Stimulated activated CD4-positive, alpha-beta T cell treated with anti-CD3 and anti-CD28 coated beads, Interleukin-15, amount 100 ng/mL, for 24 hours (primary cell): ENCODE results near the gene RND3.

Experiments used
- DNase-seq: peaks from one replicate; pipeline ENCODE4 v3.0.0-alpha.2; 2020

Gene RND3

DNA sequence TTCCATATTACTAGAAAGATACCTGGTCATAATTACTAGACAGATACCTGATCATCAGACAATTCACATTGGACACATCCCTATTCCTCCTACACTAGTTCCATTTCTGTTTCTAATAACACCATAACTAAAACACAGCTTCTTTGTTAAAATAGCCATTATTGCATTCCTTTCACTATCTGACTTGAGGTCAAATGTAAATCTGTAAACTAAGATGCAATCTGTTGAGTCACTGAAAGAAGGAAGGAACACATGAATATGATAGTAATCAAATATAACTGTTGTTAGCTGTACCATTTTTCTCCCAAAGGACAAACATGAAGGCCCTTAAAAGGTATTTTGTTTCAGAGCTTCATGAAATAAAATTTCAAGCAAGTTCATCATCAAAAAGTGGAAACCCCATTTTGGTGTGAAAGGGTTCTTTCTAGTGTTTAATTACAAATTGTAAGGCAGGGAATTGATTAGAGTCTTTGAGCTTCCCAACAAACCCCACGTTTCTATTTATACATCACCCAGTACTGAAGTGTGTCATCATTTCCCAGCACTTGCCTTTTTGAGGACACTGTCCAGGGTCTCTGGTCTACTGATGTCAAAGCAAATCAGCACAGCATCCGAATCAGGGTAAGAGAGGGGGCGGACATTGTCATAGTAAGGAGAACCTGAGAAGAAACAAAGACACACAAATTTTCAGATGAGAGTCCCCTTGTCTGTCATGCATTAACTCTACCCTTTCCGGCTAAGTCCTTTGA, 13.0 kb downstream of the RND3 start:
- no peak for DNase-seq

- DNase-seq: no peak
Measured at GRCh38 chr2:150473767-150474166, 13.7 kb downstream of the RND3 start.

- DNase-seq: no peak
Measured at GRCh38 chr2:150472511-150472899, 15.0 kb downstream of the RND3 start.

GRCh38 chr2:150471813-150472510, 15.5 kb downstream of the RND3 start:
- DNase-seq: no peak

- no peak for DNase-seq
Measured at GRCh38 chr2:150470435-150470834, 17.0 kb downstream of the RND3 start.

DNA sequence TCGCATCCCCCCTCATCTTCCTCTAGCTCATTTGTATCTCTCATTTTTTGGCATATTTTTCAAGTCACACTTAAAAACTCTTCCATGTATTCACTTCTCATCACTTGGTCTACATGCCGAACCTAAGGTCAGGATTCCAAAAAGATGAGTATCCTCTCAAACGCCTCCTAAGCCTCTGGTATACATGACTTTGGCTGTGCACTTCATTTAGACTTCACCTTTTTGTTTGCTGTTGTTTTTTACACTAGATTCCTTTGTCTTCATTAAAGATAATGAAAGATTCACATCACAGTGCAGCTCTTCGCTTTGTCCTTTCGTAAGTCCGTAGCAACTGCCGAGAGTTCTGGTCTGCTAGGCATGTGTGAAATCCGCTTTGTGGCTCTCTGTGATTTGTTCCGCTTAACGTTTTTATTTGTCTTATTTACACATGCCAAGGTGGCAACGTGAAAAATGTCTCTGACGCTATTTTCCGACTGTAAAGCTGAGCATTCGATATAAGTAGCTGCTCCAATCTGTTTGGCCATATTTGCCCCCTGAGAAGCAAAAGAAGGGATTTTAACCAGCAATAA, 17.7 kb downstream of the RND3 start:
- DNase-seq: no peak

- no peak for DNase-seq
Measured at GRCh38 chr2:150468350-150468960, 19.0 kb downstream of the RND3 start.

GRCh38 chr2:150467621-150467963, 19.9 kb downstream of the RND3 start:
- no peak for DNase-seq

- DNase-seq: no peak
Measured at GRCh38 chr2:150466741-150467620, 20.5 kb downstream of the RND3 start.

- no peak for DNase-seq
Measured at GRCh38 chr2:150465703-150466569, 21.5 kb downstream of the RND3 start.

DNA sequence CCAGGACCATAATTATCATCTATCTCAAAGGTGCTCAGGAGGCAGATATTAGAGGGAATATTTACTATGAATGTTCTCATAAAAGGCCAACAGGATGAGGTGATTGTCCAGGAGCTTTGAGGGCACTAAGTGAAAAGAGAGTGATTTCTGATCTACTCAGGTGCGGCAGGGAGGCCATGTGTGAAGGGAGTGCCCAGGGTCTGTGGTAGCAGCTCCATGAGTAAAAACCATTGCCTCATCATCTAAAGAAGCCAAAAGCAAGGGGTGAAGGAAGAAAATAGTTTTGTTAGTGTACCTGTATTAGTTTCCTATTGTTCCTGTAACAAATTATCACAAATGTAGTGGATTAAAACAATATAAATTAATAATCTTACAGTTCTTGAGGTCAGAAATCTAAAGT, 22.5 kb downstream of the RND3 start:
- no peak for DNase-seq

- no peak for DNase-seq
Measured at GRCh38 chr2:150464270-150464669, 23.2 kb downstream of the RND3 start.

- no peak for DNase-seq
Measured at GRCh38 chr2:150462770-150463169, 24.7 kb downstream of the RND3 start.

DNA sequence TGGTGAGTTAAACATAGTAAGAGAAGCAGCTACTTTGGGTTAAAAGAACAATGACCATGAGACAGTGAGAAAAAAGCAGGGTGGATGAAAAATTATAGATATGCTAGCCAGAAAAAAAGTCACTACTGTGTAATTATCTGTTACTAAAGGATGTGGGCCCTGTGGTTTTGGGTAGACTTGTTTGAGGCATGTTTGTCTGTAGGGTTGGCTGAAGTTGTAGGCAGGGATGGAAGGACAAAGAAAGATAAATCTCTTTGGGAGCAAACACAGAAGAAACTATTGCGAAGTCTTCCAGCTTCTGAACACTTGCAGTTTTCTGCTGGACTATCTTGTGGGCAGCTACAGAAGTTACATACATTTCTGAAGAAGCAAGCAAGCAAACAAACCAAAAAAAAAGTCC, 28.2 kb downstream of the RND3 start:
- no peak for DNase-seq

GRCh38 chr2:150450765-150451164, 36.7 kb downstream of the RND3 start:
- DNase-seq: no peak

GRCh38 chr2:150449856-150450255, 37.6 kb downstream of the RND3 start:
- no peak for DNase-seq

DNA sequence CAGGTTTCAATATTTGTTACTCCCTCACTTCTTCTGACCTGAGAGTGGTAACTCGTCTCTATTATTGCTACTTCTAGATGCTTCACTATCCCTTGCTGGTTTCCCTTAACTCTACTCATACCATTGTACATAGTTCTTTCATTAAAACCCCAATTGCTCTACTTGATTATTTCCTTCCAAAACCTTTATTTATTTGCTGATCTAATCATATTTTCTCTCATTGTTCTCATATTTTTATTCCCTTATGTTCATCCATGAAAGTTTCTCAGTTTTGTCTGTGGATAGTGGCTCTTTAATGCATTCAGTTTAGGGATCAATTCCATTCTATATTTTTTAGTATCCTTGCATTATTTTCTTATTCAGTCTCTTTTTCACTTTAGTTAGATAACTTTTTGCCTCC, 42.1 kb downstream of the RND3 start:
- no peak for DNase-seq

DNA sequence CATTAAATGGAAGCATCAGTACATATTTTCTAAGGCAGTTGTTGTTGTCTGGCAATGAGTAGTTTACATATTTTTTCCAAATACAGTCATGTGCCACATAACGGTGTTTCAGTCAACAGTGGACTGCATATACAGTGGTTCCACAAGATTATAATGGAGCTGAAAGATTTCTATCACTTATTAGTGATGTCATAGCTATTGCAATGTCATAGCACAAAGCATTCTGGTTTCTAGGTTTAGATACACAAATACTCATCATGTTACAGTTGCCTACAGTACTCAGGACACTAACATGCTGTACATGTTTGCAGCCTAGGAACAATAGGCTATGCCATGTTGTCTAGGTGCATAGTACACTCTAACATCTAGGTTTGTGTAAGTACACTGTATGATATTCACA, 45.0 kb downstream of the RND3 start:
- no peak for DNase-seq

DNA sequence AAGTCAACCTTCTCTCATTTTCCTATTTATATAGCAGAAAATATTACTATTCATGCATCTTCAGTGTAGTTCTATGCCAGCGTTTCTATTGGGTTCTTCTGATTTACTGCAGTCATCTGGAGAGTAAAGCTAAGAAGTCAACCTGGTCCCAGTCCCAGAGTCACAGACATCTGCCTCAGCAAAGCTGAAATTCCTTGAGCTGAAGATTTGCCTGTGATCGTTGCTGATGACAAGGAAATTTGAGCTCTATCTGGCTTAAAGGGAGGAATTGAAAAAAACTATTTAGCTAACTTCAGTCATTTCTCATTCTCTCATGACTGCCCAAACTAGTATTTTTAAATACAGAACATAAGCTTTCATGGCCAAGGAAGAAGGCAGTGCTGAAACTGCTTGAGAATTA, 45.7 kb downstream of the RND3 start:
- no peak for DNase-seq

- DNase-seq: no peak
Measured at GRCh38 chr2:150441226-150441625, 46.2 kb downstream of the RND3 start.

DNA sequence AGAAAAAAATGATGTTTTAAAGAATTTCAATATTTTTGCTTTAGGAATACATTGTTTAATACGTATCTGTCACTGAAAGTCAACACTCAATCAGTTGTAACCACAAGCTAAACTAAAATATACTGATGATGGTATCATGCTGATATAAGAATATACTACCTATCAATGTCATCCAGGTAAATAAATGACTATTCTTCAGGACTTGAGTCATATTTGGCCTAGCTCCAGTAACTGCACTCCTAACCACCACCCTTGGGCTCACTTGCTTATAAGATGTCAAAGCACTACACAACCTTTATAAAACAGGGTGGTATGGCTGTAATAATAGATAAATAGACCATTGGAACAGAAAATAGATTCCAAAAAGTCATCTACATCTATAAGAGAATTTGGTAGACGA, 48.8 kb downstream of the RND3 start:
- DNase-seq: no peak

DNA sequence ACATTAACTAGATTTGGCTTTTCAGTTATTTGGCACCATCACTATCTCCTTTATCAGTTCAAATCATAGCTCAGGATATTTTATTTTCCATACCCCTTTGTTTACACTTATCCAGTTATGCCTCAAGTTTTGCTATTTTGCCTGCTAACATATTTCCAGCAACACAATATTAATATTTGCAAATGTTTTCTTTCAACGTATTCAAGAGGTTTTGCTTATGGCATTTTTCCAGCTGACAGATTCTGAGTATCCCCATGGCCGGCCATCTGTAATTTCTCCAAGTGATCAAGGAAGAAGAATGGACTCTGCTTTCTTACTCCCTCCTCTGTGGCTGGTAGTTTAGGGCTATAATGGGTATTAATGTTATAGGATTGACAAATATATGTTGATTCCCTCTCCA, 49.4 kb downstream of the RND3 start:
- no peak for DNase-seq
